Activated CD8-positive, alpha-beta memory T cell treated with anti-CD3 and anti-CD28 coated beads, Interleukin-2, amount 10 ng/mL, durations not matched to agents 7 days and 5 days (primary cell): ENCODE results near the gene CPNE2. TPM values are rescaled to one million over a fixed set of nuclear protein-coding genes. Genes with fewer than 3 reads are reported as not detected.

ENCODE experiments used
- ATAC-seq: fragments of 150-1000 bp; cut with Tn5 transposase; one replicate; pipeline ENCODE4 v1.10.0; 2021; ENCODE audit warnings: moderate library complexity
- CTCF ChIA-PET: fragments of 350-600 bp; sonication (Branson Sonifier 250); formaldehyde crosslinking; loops from one replicate; lab custom pipeline; 2021; ENCODE audit warnings: antibody characterized with exemption; lab: Charles Lee
- DNase-seq: peaks from one replicate; pipeline ENCODE4 v3.0.0-alpha.2; 2020
- H3K27ac Mint-ChIP-seq: one replicate; pipeline ENCODE4 v1.8.0; 2021; ENCODE audit warnings: mild to moderate bottlenecking, mixed read lengths
- H3K27me3 Mint-ChIP-seq: one replicate; pipeline ENCODE4 v1.8.0; 2021; ENCODE audit warnings: mixed read lengths
- H3K36me3 Mint-ChIP-seq: one replicate; pipeline ENCODE4 v1.8.0; 2021; ENCODE audit warnings: mild to moderate bottlenecking, mixed read lengths
- H3K4me1 Mint-ChIP-seq: one replicate; pipeline ENCODE4 v1.8.0; 2021; ENCODE audit warnings: mixed read lengths
- H3K4me3 Mint-ChIP-seq: one replicate; pipeline ENCODE4 v1.8.0; 2021; ENCODE audit warnings: mild to moderate bottlenecking, moderate library complexity, mixed read lengths
- H3K9me3 Mint-ChIP-seq: one replicate; pipeline ENCODE4 v1.8.0; 2022; ENCODE audit warnings: low read depth, mixed read lengths
- total RNA-seq, 2 experiments: library from RNA; stranded (reverse); gene quantifications; one replicate each; pipeline ENCODE4 v1.2.3, GENCODE V29; 2021

CPNE2 gene
- total RNA-seq, 2 experiments from 2014 or later = 3.2 to 9.6 TPM

DNA sequence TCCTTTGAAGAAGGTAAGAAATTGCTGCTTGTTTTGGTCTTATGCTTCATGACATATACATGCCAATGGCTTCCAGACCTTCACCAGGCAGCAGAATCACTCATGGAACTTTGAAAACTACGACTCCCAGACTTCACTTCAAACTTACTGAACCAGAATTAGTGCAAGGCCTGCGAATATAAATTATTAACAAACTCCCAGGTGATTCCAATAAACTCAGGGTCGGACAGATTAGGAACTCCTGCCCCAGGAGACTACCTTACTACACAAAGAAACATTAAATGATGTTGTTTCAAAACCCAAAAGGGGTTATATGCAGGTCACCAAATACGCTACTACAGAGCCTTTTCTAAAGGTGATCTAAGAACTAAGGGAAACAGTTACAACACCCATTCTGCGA is 73.1 kb downstream of the CPNE2 start:
- no peaks in the 10 kb centered on the region for H3K9me3 Mint-ChIP-seq
- CTCF ChIA-PET = interaction anchor here (1.0 to 2.7 kb wide), 3 partner anchors 21 to 214 kb away, joined by 3 to 15 read pairs (median 3); no protein-coding TSS in a partner anchor
- ATAC-seq = no peak
- DNase-seq = no peak
- H3K4me1 Mint-ChIP-seq = peaks cover 7% of the 10 kb centered on the region
- no peak overlapping the region for H3K27ac Mint-ChIP-seq
- H3K27me3 Mint-ChIP-seq = no peaks in the 10 kb centered on the region
- H3K4me3 Mint-ChIP-seq = no peak overlapping the region
- peaks cover 33% of the 10 kb centered on the region for H3K36me3 Mint-ChIP-seq

DNA sequence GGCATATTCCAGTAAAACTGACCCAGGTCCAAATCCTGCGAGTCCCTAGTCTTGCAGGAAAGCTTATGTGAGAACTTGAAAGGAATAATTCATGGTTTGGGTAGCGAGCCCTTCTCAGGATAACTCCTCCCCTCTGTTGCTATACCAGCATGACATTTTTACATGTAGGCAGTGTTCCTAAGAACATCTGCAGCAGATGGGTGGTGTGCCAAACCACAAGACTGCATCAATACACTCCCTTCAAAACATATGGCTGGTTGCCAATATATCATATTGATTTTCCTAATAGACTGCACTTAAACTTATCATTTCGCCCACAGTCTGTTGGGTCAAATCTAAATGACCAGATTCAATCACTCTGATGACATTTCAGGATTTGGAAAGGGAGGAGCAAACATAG is 73.6 kb downstream of the CPNE2 start:
- no peak for DNase-seq
- Mint-ChIP-seq H3K4me1 (peaks cover 4% of the 10 kb centered on the region), H3K27me3 (no peaks in the 10 kb centered on the region), H3K36me3 (peaks cover 33% of the 10 kb centered on the region), H3K9me3 (no peaks in the 10 kb centered on the region), H3K4me3 (no peak overlapping the region), H3K27ac (no peak overlapping the region)
- no peak for ATAC-seq
- CTCF ChIA-PET = interaction anchor here (1.2 to 2.7 kb wide), 3 partner anchors 14 to 81 kb away, joined by 3 to 15 read pairs (median 12); partner anchors contain the start of gene CPNE2

DNA sequence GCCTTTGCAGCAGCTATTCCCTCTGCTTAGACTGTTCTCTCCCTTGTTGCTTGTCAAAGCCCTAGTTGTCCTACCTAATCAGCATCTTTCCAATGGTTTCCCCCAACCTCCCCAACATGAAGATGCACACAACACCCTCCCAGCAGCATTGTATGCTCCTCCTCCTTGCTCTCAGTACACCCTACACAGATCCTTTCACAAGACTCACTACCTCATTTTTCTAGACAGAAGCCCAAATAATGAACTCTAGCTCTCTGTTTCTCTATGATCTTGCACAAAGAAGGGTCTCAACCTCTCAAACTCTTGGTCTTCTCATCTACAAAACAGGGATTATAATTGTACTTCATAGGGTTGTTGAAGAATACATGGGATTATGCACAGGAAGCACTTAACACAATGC is 74.1 kb downstream of the CPNE2 start:
- no peak overlapping the region for H3K27ac Mint-ChIP-seq
- DNase-seq (no peak), ATAC-seq (no peak)
- H3K4me3 Mint-ChIP-seq = no peak overlapping the region
- H3K27me3 Mint-ChIP-seq = no peaks in the 10 kb centered on the region
- CTCF ChIA-PET = interaction anchor here (1.2 to 2.2 kb wide), 3 partner anchors 14 to 83 kb away, joined by 3 to 12 read pairs (median 12); partner anchors contain the start of gene CPNE2
- H3K4me1 Mint-ChIP-seq = peaks cover 4% of the 10 kb centered on the region
- no peaks in the 10 kb centered on the region for H3K9me3 Mint-ChIP-seq
- peaks cover 36% of the 10 kb centered on the region for H3K36me3 Mint-ChIP-seq

DNA sequence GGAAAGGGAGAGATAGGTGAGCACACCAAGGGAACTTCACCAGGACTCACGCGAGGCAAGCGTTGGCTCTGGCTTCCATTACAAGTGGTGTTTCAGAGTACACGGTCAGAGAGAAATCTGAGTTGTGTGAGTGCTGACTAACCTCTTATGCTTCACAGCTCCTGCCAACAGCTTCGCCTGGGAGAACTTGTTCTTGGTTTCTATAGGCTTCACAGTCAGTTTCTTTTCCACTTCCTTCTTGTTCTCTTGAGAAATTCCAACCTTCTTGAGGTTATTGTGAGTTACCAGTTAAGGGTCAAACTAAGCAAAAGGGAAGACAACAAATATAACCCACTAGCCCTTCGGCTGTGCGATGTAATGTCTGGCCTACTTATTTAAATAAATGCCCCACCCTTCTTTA is 74.6 kb downstream of the CPNE2 start:
- peaks cover 39% of the 10 kb centered on the region for H3K36me3 Mint-ChIP-seq
- peaks cover 4% of the 10 kb centered on the region for H3K4me1 Mint-ChIP-seq
- DNase-seq = no peak
- no peak overlapping the region for H3K27ac Mint-ChIP-seq
- H3K4me3 Mint-ChIP-seq = no peak overlapping the region
- no peak for ATAC-seq
- H3K27me3 Mint-ChIP-seq = no peaks in the 10 kb centered on the region
- CTCF ChIA-PET = interaction anchor here (1.2 to 2.2 kb wide), 3 partner anchors 15 to 83 kb away, joined by 3 to 12 read pairs (median 12); partner anchors contain the start of gene CPNE2
- no peaks in the 10 kb centered on the region for H3K9me3 Mint-ChIP-seq

DNA sequence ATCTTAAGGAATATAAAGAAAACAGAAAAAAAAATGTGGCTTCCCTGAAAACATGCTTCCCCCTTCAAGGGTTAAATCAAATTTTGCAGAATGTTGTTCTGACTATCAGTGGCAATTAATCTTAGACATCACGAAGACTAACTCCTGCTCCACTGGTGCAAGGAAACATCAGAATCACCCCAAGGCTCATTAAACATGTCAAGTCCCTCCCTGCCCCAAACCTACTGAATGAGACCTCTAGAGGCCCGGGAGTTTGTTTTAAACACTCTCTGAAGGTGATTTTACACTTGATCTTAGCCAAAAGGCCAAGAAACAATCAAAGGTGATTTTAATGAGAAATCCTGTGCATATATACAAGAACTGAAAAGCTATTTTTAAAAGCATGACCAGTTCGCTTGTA is 75.2 kb downstream of the CPNE2 start:
- Mint-ChIP-seq H3K36me3 (peaks cover 40% of the 10 kb centered on the region), H3K9me3 (no peaks in the 10 kb centered on the region), H3K27me3 (no peaks in the 10 kb centered on the region), H3K27ac (no peak overlapping the region), H3K4me1 (peaks cover 4% of the 10 kb centered on the region), H3K4me3 (no peak overlapping the region)
- DNase-seq (no peak), ATAC-seq (no peak)
- CTCF ChIA-PET = interaction anchor here (0.7 to 2.2 kb wide), 6 partner anchors 16 to 84 kb away, joined by 3 to 12 read pairs (median 4); partner anchors contain the start of gene CPNE2

DNA sequence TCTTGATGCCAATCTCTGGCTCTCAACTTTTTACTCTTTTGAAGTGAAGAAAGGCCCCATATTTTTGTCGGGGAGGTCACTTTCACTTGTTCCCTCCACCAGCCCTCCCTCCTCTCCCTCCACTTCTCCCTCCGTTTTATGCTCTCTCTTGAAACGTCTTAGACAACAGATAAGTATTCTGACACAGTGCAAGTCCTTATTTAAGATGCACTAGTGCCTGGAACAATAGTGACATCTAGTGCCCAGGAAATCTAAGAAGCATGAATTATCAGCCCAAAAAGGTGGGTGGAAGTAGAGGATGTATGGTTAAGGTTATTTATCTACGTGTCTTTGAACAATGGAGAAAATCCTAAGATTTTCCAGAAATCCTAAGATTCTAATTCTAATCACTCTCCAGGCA is 75.6 kb downstream of the CPNE2 start:
- ATAC-seq = peak; percentile 78
- no peaks in the 10 kb centered on the region for H3K9me3 Mint-ChIP-seq
- H3K27ac Mint-ChIP-seq = no peak overlapping the region
- no peak for DNase-seq
- H3K4me3 Mint-ChIP-seq = no peak overlapping the region
- no peaks in the 10 kb centered on the region for H3K27me3 Mint-ChIP-seq
- H3K36me3 Mint-ChIP-seq = peaks cover 40% of the 10 kb centered on the region
- peaks cover 4% of the 10 kb centered on the region for H3K4me1 Mint-ChIP-seq
- CTCF ChIA-PET = interaction anchor here (0.7 to 2.2 kb wide), 6 partner anchors 16 to 84 kb away, joined by 3 to 12 read pairs (median 4); partner anchors contain the start of gene CPNE2

DNA sequence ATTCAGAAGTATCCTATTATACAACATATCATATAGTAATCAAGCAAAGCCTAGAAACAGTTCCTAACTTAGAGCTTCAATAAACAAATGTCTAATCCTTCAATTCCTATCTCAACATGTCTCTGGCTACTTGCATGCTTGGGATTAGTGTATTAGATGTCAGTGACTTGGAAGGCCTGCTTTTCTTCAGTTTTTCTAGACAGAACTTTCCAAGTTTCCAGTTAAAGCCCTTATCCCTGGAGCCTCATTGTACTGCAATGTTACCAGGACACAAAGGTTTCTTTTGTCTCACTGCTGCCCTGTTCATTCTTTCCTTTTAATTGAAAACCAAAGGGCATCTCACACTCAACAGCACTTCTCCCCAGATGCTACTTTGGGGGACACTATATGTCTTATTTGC is 76.9 kb downstream of the CPNE2 start:
- CTCF ChIA-PET = interaction anchor here (1.1 to 2.6 kb wide), 2 partner anchors 77 to 85 kb away, joined by 3 to 15 read pairs; partner anchors contain the start of gene CPNE2
- H3K4me3 Mint-ChIP-seq = no peak overlapping the region
- H3K4me1 Mint-ChIP-seq = peaks cover 4% of the 10 kb centered on the region
- no peak overlapping the region for H3K27ac Mint-ChIP-seq
- no peak for ATAC-seq
- peaks cover 33% of the 10 kb centered on the region for H3K36me3 Mint-ChIP-seq
- no peaks in the 10 kb centered on the region for H3K9me3 Mint-ChIP-seq
- H3K27me3 Mint-ChIP-seq = no peaks in the 10 kb centered on the region
- no peak for DNase-seq

DNA sequence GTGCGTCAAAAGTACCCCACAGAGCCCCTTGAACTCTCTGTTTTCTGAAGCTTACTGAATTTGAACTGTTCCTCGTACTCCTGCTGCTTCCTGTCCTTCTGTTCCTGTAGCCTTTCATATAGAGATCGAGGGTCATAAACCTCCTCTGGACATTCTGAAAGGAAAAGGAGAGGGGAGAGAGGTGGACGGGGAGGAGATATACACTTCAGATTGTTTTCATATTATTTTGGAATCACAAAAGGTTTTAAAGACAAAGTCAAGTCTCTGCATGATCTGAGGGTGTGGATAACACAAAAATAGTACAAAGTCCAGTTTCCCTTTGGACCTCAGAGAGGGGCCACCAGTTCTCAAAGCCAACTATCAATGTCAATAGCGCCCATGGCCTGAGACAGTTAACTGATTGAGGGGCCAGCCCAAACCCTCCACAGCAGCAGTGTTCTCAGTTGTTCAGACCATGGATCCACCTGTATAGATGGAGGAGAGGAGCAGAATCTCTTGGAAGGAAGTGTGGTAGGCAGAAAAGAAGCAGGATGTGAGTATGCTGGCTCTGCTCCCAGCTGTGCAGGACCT is 80.4 kb downstream of the CPNE2 start:
- no peaks in the 10 kb centered on the region for H3K9me3 Mint-ChIP-seq
- H3K4me3 Mint-ChIP-seq = no peak overlapping the region
- ATAC-seq (no peak), DNase-seq (no peak)
- no peaks in the 10 kb centered on the region for H3K27me3 Mint-ChIP-seq
- H3K4me1 Mint-ChIP-seq = peaks cover 4% of the 10 kb centered on the region
- no peak overlapping the region for H3K27ac Mint-ChIP-seq
- peaks cover 23% of the 10 kb centered on the region for H3K36me3 Mint-ChIP-seq
- CTCF ChIA-PET = no interaction called here

DNA sequence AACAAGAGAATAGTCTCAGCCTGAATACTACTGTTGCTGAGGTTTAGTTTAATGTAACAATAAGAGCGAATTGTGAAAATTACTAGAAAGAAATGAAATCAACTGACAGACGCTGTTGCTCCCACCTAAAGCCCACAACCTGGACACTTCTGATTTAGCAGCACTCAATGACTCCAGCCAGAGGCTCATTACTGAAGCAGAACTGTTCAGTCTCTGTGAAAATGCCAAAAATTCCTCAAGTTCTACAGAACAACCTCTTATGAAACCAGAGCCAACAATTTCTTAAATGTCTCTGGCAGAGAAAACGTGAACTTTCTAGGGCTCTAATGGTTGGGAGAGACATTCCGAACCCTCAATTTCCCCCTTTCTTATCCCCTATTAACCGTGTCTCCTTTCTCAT is 83.5 kb downstream of the CPNE2 start:
- Mint-ChIP-seq H3K27me3 (no peaks in the 10 kb centered on the region), H3K9me3 (no peaks in the 10 kb centered on the region), H3K36me3 (peaks cover 15% of the 10 kb centered on the region), H3K4me1 (no peaks in the 10 kb centered on the region), H3K4me3 (no peak overlapping the region), H3K27ac (no peak overlapping the region)
- ATAC-seq (no peak), DNase-seq (no peak)
- CTCF ChIA-PET = interaction anchor here (0.8 kb wide), 1 partner anchor 10 kb away, joined by 3 read pairs; the partner anchor contains the start of genes PSME3IP1 and RSPRY1

DNA sequence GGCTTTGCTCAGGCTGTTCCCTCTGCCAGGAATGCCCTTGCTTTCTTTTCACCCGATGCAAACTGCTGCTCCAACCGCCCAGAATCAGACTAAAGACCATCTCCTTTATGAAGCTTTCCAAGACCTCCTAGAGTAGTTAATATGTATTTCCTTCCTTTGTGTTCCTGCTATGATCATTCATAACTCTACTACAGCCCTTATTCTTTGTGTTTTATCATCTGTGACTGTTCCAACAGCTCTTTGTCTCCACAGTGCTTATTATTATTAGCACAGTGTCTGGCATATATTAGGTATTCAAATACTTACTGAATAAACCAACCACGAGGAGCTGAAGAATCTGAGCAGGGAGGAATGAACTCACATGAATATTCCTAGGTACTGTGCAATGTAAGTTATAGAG is 85.8 kb downstream of the CPNE2 start:
- no peak for DNase-seq
- Mint-ChIP-seq H3K36me3 (peaks cover 7% of the 10 kb centered on the region), H3K4me1 (peaks cover 5% of the 10 kb centered on the region), H3K4me3 (no peak overlapping the region), H3K9me3 (no peaks in the 10 kb centered on the region), H3K27me3 (no peaks in the 10 kb centered on the region), H3K27ac (no peak overlapping the region)
- CTCF ChIA-PET = interaction anchor here (0.6 to 1.3 kb wide), 4 partner anchors 58 to 142 kb away, joined by 3 read pairs; partner anchors contain the start of gene CPNE2
- no peak for ATAC-seq

DNA sequence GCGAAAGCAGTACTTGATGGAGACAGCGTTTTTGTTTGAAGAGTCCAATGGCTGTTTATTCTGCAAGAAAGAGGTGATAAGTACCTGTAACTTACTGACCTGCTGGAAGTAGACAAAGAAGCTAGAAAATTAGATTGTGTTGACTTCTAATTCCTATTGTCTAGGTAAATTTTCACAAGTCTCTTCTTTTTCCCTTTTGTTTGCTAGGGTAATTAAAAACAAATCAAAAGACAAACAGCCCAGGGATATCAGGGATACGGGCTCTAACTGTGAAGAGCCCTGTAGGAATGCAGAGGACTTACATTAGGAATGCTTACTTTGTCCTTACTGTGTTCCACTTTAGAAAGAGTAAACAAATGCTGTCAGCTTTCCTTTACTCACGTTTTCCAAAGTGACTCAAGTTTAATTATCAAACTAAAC is 86.4 kb downstream of the CPNE2 start:
- ATAC-seq (no peak), DNase-seq (no peak)
- Mint-ChIP-seq H3K4me1 (peaks cover 8% of the 10 kb centered on the region), H3K9me3 (no peaks in the 10 kb centered on the region), H3K36me3 (peaks cover 4% of the 10 kb centered on the region), H3K27me3 (no peaks in the 10 kb centered on the region), H3K4me3 (no peak overlapping the region), H3K27ac (no peak overlapping the region)
- CTCF ChIA-PET = interaction anchor here (0.6 to 1.3 kb wide), 3 partner anchors 58 to 94 kb away, joined by 3 read pairs; partner anchors contain the start of gene CPNE2

DNA sequence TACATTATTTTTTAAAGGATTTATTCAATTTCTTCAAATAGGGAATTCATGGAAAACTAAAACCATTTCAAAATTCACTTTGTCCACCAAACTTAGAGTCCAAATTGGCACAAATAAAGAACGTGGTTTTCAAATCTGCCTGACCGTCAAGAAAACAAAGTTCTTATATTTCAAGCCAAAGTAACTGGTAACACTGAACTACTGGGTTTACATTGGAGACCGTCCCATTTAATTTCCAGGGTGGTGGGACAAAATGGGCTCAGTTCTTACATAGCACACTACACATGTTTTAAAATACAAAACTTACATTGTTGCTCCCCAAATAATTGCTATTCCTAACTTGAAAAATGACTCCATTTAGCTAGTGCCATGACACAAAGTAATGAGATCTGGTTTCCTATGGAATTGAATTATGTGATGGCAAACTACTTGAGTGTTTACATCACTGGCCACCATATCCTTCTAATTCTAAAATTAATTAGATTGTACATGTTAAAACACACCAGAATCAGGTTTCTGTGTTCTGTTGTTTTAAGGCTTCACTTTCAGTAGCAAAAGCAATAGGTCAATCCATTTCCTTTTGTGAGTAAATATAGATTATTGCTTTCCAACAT is 86.9 kb downstream of the CPNE2 start:
- H3K27ac Mint-ChIP-seq = no peak overlapping the region
- H3K36me3 Mint-ChIP-seq = peaks cover 4% of the 10 kb centered on the region
- H3K4me3 Mint-ChIP-seq = no peak overlapping the region
- H3K9me3 Mint-ChIP-seq = no peaks in the 10 kb centered on the region
- no peaks in the 10 kb centered on the region for H3K27me3 Mint-ChIP-seq
- no peak for DNase-seq
- CTCF ChIA-PET = interaction anchor here (1.0 to 1.6 kb wide), 3 partner anchors 87 to 95 kb away, joined by 3 to 5 read pairs (median 3); partner anchors contain the start of gene CPNE2
- H3K4me1 Mint-ChIP-seq = peaks cover 13% of the 10 kb centered on the region
- ATAC-seq = no peak

DNA sequence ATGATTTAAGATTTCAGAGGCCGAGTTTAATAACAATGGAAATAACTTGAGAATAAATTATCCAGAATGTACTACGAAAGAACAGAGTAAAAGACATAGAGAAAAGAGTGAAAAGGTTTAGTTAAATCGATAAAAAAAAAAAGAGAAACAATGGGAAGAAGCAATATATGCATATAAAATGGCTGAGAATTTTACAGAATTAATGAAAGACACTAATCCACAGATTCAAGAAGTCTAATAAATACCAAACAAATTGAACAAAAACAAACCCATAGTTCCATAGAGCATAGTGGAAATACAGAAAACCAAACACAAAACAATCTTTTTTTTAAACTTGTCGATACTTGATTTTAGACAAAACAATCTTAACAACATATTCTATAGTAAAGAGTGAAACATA is 91.7 kb downstream of the CPNE2 start:
- Mint-ChIP-seq H3K27ac (no peak overlapping the region), H3K9me3 (no peaks in the 10 kb centered on the region), H3K4me1 (peaks cover 37% of the 10 kb centered on the region), H3K4me3 (peak overlapping the region; percentile 97), H3K36me3 (peaks cover 2% of the 10 kb centered on the region), H3K27me3 (no peaks in the 10 kb centered on the region)
- CTCF ChIA-PET = interaction anchor here (1.3 to 1.9 kb wide), 2 partner anchors 91 to 101 kb away, joined by 4 to 8 read pairs; no protein-coding TSS in a partner anchor
- DNase-seq (no peak), ATAC-seq (no peak)
